WERI-Rb-1 (cell line): ENCODE results near the gene COL5A1.

Experiments
- DNase-seq: peaks from one replicate; pipeline ENCODE4 v3.0.0-alpha.2; 2020
- H3K27ac ChIP-seq: fragments of 250-450 bp; sonication (Bioruptor Pico); 2 replicates; pipeline ENCODE4 v1.5.1; 2020; ENCODE audit warnings: mild to moderate bottlenecking, moderate library complexity
- H3K27me3 ChIP-seq: fragments of 250-450 bp; sonication (Bioruptor Pico); 2 replicates; pipeline ENCODE4 v1.5.1; 2021; ENCODE audit warnings: mild to moderate bottlenecking, low read depth, moderate library complexity; ENCODE audit not compliant: insufficient read depth, severe bottlenecking
- H3K36me3 ChIP-seq: fragments of 250-450 bp; sonication (Bioruptor Pico); 2 replicates; pipeline ENCODE4 v1.5.1; 2020; ENCODE audit warnings: mild to moderate bottlenecking, moderate library complexity
- H3K4me3 ChIP-seq: 2 replicates; pipeline ENCODE4 v1.5.1; 2011; ENCODE audit warnings: low read depth, mild to moderate bottlenecking, control low read depth, low read length
- H3K9me3 ChIP-seq: fragments of 250-450 bp; sonication (Bioruptor Pico); 2 replicates; pipeline ENCODE4 v1.5.1; 2021; ENCODE audit warnings: mild to moderate bottlenecking, moderate library complexity; ENCODE audit not compliant: severe bottlenecking
- TF ChIP-seq, protein P1 (sequence below): IDR thresholded peaks from 2 replicates; pipeline ENCODE4 v1.5.1; 2011; ENCODE audit warnings: low read depth, mild to moderate bottlenecking, control low read depth, inconsistent platforms, low read length

The COL5A1 gene

DNA sequence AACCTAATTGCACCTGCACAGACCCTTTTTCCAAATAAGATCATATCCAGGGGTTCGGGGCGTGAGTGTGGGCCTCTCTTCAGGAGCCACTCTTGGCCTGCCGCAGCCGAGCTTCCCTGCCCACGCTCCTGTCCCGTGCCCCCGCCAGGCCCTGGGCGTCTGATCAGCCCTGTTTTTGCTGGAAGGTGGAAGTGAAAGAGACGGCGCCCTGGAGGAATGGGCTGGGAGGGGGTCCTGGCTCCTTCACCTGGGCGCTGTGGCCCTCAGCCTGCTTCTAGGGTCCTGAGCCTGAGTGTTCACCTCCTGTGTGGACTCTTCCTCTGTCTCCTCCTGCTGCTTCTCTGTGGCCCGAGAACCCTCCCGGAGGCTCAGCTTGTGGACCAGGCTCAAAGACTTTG lies 11.2 kb upstream of the COL5A1 start:
- H3K27me3 ChIP-seq = no peaks in the 10 kb centered on the region
- peak; percentile 2 for DNase-seq
- TF ChIP-seq, protein P1, sequence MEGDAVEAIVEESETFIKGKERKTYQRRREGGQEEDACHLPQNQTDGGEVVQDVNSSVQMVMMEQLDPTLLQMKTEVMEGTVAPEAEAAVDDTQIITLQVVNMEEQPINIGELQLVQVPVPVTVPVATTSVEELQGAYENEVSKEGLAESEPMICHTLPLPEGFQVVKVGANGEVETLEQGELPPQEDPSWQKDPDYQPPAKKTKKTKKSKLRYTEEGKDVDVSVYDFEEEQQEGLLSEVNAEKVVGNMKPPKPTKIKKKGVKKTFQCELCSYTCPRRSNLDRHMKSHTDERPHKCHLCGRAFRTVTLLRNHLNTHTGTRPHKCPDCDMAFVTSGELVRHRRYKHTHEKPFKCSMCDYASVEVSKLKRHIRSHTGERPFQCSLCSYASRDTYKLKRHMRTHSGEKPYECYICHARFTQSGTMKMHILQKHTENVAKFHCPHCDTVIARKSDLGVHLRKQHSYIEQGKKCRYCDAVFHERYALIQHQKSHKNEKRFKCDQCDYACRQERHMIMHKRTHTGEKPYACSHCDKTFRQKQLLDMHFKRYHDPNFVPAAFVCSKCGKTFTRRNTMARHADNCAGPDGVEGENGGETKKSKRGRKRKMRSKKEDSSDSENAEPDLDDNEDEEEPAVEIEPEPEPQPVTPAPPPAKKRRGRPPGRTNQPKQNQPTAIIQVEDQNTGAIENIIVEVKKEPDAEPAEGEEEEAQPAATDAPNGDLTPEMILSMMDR = no peak

DNA sequence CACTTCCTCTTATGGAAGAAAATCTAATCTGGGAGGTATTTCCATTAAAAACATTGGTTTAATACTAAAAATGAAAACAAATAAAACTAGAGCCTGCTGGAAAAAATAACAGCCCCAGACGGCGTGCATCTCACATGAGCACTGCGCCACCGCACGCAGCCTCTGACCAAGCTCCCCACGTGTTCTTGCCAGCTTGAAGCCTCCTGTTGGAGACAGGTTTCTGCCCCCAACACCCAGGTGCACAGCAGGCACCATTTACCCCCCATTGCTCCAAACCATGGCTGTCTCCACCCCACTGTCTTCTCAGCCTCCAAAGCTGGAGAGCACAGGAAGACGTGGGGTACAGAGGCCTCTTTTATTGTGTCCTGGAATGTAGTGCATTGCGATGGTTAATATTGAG lies 10.7 kb upstream of the COL5A1 start:
- no peaks in the 10 kb centered on the region for H3K27me3 ChIP-seq

More for the DNA sequence above, 11.2 kb upstream of the COL5A1 start:
- H3K9me3 ChIP-seq = no peaks in the 10 kb centered on the region
- H3K36me3 ChIP-seq = no peaks in the 10 kb centered on the region
- no peak overlapping the region for H3K27ac ChIP-seq
- no peak overlapping the region for H3K4me3 ChIP-seq

DNA sequence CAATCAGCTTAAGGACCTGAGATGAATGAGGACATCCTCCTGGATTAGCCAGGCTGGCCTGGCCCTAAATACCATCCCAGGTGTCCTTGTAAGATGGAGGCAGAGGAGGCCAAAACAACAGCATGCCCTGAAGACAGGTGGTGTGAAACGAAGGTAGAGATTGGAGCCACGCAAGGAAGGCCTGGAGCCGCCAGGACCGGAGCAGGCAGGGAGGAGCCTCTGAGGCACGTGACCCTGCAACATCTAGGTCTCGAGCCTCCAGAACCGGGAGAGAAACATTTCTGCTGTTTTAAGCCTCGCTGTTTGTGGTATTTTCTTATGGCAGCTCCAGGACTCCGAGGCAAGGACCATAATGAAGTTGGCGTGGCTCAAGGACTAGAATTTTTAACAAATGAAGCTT lies 9.7 kb upstream of the COL5A1 start:
- H3K4me3 ChIP-seq = no peak overlapping the region
- TF ChIP-seq, protein P1 = no peak
- peak; percentile 24 for DNase-seq
- H3K27ac ChIP-seq = no peak overlapping the region
- no peaks in the 10 kb centered on the region for H3K27me3 ChIP-seq
- no peaks in the 10 kb centered on the region for H3K36me3 ChIP-seq
- no peaks in the 10 kb centered on the region for H3K9me3 ChIP-seq

More for the DNA sequence above, 10.7 kb upstream of the COL5A1 start:
- no peak overlapping the region for H3K4me3 ChIP-seq
- no peak overlapping the region for H3K27ac ChIP-seq
- TF ChIP-seq, protein P1 = no peak
- no peaks in the 10 kb centered on the region for H3K9me3 ChIP-seq
- DNase-seq = no peak
- no peaks in the 10 kb centered on the region for H3K36me3 ChIP-seq

- TF ChIP-seq, protein P1 = no peak
- Histone ChIP-seq H3K9me3 (no peaks in the 10 kb centered on the region), H3K4me3 (no peak overlapping the region), H3K27ac (no peak overlapping the region), H3K27me3 (no peaks in the 10 kb centered on the region), H3K36me3 (no peaks in the 10 kb centered on the region)
- DNase-seq = no peak
Measured at GRCh38 chr9:134632329-134632728, 9.3 kb upstream of the COL5A1 start.

- no peak overlapping the region for H3K4me3 ChIP-seq
- H3K27ac ChIP-seq = no peak overlapping the region
- H3K27me3 ChIP-seq = no peaks in the 10 kb centered on the region
- TF ChIP-seq, protein P1 = no peak
- peak; percentile 3 for DNase-seq
- no peaks in the 10 kb centered on the region for H3K9me3 ChIP-seq
- no peaks in the 10 kb centered on the region for H3K36me3 ChIP-seq
Measured at GRCh38 chr9:134633362-134634142, 8.1 kb upstream of the COL5A1 start.

GRCh38 chr9:134634176-134634575 lies 7.4 kb upstream of the COL5A1 start:
- Histone ChIP-seq H3K27ac (no peak overlapping the region), H3K4me3 (no peak overlapping the region), H3K9me3 (no peaks in the 10 kb centered on the region), H3K27me3 (no peaks in the 10 kb centered on the region), H3K36me3 (no peaks in the 10 kb centered on the region)
- TF ChIP-seq, protein P1 = no peak
- no peak for DNase-seq
